GM23338 (cell line): ENCODE measurements around the gene GDPD2. TPM values are rescaled to one million over a fixed set of nuclear protein-coding genes. Genes with fewer than 3 reads are reported as not detected.

Source experiments
- ATAC-seq: fragments of 200-7000 bp; cut with Tn5 transposase; 3 replicates; pipeline ENCODE4 v1.9.1; 2020
- DNase-seq: peaks from one replicate; pipeline ENCODE4 v3.0.0-alpha.2; 2015; ENCODE audit warnings: low spot score
- H2AFZ ChIP-seq: fragments of 200-600 bp; sonication (generic); 2 replicates; pipeline ENCODE4 v1.8.0; 2016; ENCODE audit warnings: antibody characterized with exemption, mild to moderate bottlenecking, moderate library complexity
- H3F3A ChIP-seq: fragments of 200-600 bp; sonication (generic); replicated peaks from 2 replicates; pipeline ENCODE4 v1.8.0; 2017; ENCODE audit warnings: antibody characterized with exemption, mixed run types, low read depth
- H3K27ac ChIP-seq: fragments of 200-600 bp; sonication (generic); 2 replicates; pipeline ENCODE4 v1.6.1; 2016; ENCODE audit warnings: low read depth
- H3K27me3 ChIP-seq: fragments of 200-600 bp; sonication (generic); 2 replicates; pipeline ENCODE4 v1.8.0; 2016; ENCODE audit warnings: mild to moderate bottlenecking, mixed run types, moderate library complexity; ENCODE audit not compliant: insufficient read depth
- H3K36me3 ChIP-seq: fragments of 200-600 bp; sonication (generic); 2 replicates; pipeline ENCODE4 v1.8.0; 2016; ENCODE audit warnings: mild to moderate bottlenecking; ENCODE audit not compliant: insufficient read depth
- H3K4me1 ChIP-seq: fragments of 200-600 bp; sonication (generic); 2 replicates; pipeline ENCODE4 v1.8.0; 2016; ENCODE audit warnings: mild to moderate bottlenecking, moderate library complexity; ENCODE audit not compliant: insufficient read depth
- H3K4me2 ChIP-seq: fragments of 200-600 bp; sonication (generic); 2 replicates; pipeline ENCODE4 v1.7.1; 2017; ENCODE audit warnings: mixed run types
- H3K4me3 ChIP-seq: fragments of 200-600 bp; sonication (generic); 2 replicates; pipeline ENCODE4 v1.6.1; 2016; ENCODE audit warnings: mixed run types
- H3K79me2 ChIP-seq: fragments of 200-600 bp; sonication (generic); replicated peaks from 2 replicates; pipeline ENCODE4 v1.8.0; 2017; ENCODE audit warnings: mild to moderate bottlenecking; ENCODE audit not compliant: insufficient read depth
- H3K9me2 ChIP-seq: fragments of 200-600 bp; sonication (generic); 2 replicates; pipeline ENCODE4 v1.8.0; 2017; ENCODE audit not compliant: insufficient read depth
- H4K20me1 ChIP-seq: fragments of 200-600 bp; sonication (generic); replicated peaks from 2 replicates; pipeline ENCODE4 v1.8.0; 2017; ENCODE audit warnings: mild to moderate bottlenecking; ENCODE audit not compliant: insufficient read depth
- H3K27ac Mint-ChIP-seq: 2 replicates; pipeline ENCODE4 v1.8.0; 2020; ENCODE audit warnings: inconsistent platforms, mild to moderate bottlenecking, moderate library complexity, mixed read lengths
- H3K27me3 Mint-ChIP-seq: 3 replicates; pipeline ENCODE4 v1.8.0; 2022; ENCODE audit warnings: low read depth, mild to moderate bottlenecking, moderate library complexity, mixed read lengths, inconsistent platforms; ENCODE audit not compliant: insufficient read depth, poor library complexity
- H3K36me3 Mint-ChIP-seq: 3 replicates; pipeline ENCODE4 v1.8.0; 2021; ENCODE audit warnings: low read depth, mild to moderate bottlenecking, inconsistent platforms, moderate library complexity, mixed read lengths
- H3K4me1 Mint-ChIP-seq: 3 replicates; pipeline ENCODE4 v1.8.0; 2020; ENCODE audit warnings: mild to moderate bottlenecking, inconsistent platforms, mixed read lengths
- H3K4me3 Mint-ChIP-seq: 3 replicates; pipeline ENCODE4 v1.8.0; 2021; ENCODE audit warnings: moderate library complexity, mild to moderate bottlenecking, inconsistent platforms, mixed read lengths
- H3K9me3 Mint-ChIP-seq: 3 replicates; pipeline ENCODE4 v1.8.0; 2020; ENCODE audit warnings: moderate library complexity, mild to moderate bottlenecking, inconsistent platforms, mixed read lengths
- CREB1 ChIP-seq: fragments of 250-450 bp; sonication (Bioruptor Pico); IDR thresholded peaks from 2 replicates; pipeline ENCODE4 v1.5.0; 2020; ENCODE audit warnings: low read depth, mild to moderate bottlenecking, moderate library complexity
- CTCF ChIP-seq, 2 experiments: fragments of 200-600 bp in 1 of 2; sonication (generic) in 1 of 2; conservative IDR thresholded peaks; 2 replicates each; pipeline versions ENCODE4 v1.5.1 to v1.6.1; 2016 to 2017; ENCODE audit warnings: antibody characterized with exemption in 2 of 2, low read depth in 2 of 2, mild to moderate bottlenecking in 2 of 2, moderate library complexity in 1 of 2
- ETS1 ChIP-seq: IDR thresholded peaks from 2 replicates; pipeline ENCODE4 v1.6.1; 2016; ENCODE audit warnings: antibody characterized with exemption
- EZH2 ChIP-seq: fragments of 200-600 bp; sonication (generic); IDR thresholded peaks from one replicate; pipeline ENCODE4 v1.8.0; 2017; ENCODE audit warnings: antibody characterized with exemption, mild to moderate bottlenecking, low read depth; ENCODE audit not compliant: unreplicated experiment
- EZH2phosphoT487 ChIP-seq: fragments of 200-600 bp; sonication (generic); IDR thresholded peaks from one replicate; pipeline ENCODE4 v1.8.1; 2018; ENCODE audit warnings: antibody characterized with exemption; ENCODE audit not compliant: unreplicated experiment
- JUNB ChIP-seq: IDR thresholded peaks from one replicate; pipeline ENCODE4 v1.6.1; 2016; ENCODE audit warnings: antibody characterized with exemption; ENCODE audit not compliant: unreplicated experiment
- NANOG ChIP-seq: IDR thresholded peaks from 2 replicates; pipeline ENCODE4 v1.6.1; 2016; ENCODE audit warnings: antibody characterized with exemption, borderline replicate concordance
- POLR2AphosphoS5 ChIP-seq: IDR thresholded peaks from 2 replicates; pipeline ENCODE4 v1.6.1; 2016; ENCODE audit warnings: antibody characterized with exemption, low read depth
- REST ChIP-seq: IDR thresholded peaks from one replicate; pipeline ENCODE4 v1.6.1; 2018; ENCODE audit warnings: antibody characterized with exemption; ENCODE audit not compliant: unreplicated experiment
- STAT1 ChIP-seq: IDR thresholded peaks from one replicate; pipeline ENCODE4 v1.6.1; 2016; ENCODE audit warnings: antibody characterized with exemption; ENCODE audit not compliant: unreplicated experiment
- ZNF114 ChIP-seq: fragments of 250-450 bp; sonication (Bioruptor Pico); IDR thresholded peaks from 2 replicates; pipeline ENCODE4 v1.5.0; 2020; ENCODE audit warnings: mild to moderate bottlenecking, moderate library complexity
- ZNF331 ChIP-seq: fragments of 250-450 bp; sonication (Bioruptor Pico); IDR thresholded peaks from 2 replicates; pipeline ENCODE4 v1.5.0; 2020; ENCODE audit warnings: low read depth, mild to moderate bottlenecking, moderate library complexity
- ZNF462 ChIP-seq: fragments of 250-450 bp; sonication (Bioruptor Pico); IDR thresholded peaks from 2 replicates; pipeline ENCODE4 v1.5.0; 2020; ENCODE audit warnings: mild to moderate bottlenecking, moderate library complexity
- polyA plus RNA-seq: library from polyadenylated mRNA; unstranded; fragments of >200 nt; fragmentation: Nextera tagmentation; extraction: Ambion mirVana; gene quantifications from 2 replicates; pipeline ENCODE4 v1.2.1, GENCODE V29; 2016
- total RNA-seq: library from RNA; depleted of rRNA; stranded (reverse); fragments of >200 nt; shearing (Covaris generic); gene quantifications from 2 replicates; pipeline ENCODE4 v1.2.3, GENCODE V29; 2014

The GDPD2 gene
- total and polyA plus RNA-seq, 2 experiments from 2014 or later, result 5.2 to 11.3 TPM

GRCh38 chrX:70464051-70464450 lies 40.9 kb downstream of the GDPD2 start:
- Mint-ChIP-seq H3K27ac (no peak overlapping the region), H3K27me3 (no peaks in the 10 kb centered on the region), H3K9me3 (no peaks in the 10 kb centered on the region), H3K4me3 (no peak overlapping the region), H3K4me1 (peaks cover 12% of the 10 kb centered on the region; the same call in 2 of the 3 replicates), H3K36me3 (peaks cover 39% of the 10 kb centered on the region)
- peaks cover 100% of the 10 kb centered on the region for H3K79me2 ChIP-seq
- no peaks in the 10 kb centered on the region for H3F3A ChIP-seq
- DNase-seq (no peak), ATAC-seq (no peak)
- no peak overlapping the region for H3K27ac ChIP-seq
- TF ChIP-seq ZNF114 (CRISPR knock-in tag) (no peak), JUNB (no peak), EZH2phosphoT487 (no peak), EZH2 (no peak), ETS1 (no peak), ZNF462 (CRISPR knock-in tag) (no peak), CREB1 (CRISPR knock-in tag) (no peak), REST (no peak), NANOG (no peak), POLR2AphosphoS5 (no peak), STAT1 (no peak), ZNF331 (no peak), CTCF (conservative IDR thresholded peaks at IDR 0.05; ENCODE audit: low read depth in 2 of 2) (no peak)
- H4K20me1 ChIP-seq, result peaks cover 8% of the 10 kb centered on the region; the same call in 1 of the 2 replicates
- no peaks in the 10 kb centered on the region for H3K27me3 ChIP-seq
- peaks cover 11% of the 10 kb centered on the region; the same call in 1 of the 2 replicates for H3K4me1 ChIP-seq
- no peaks in the 10 kb centered on the region for H3K9me2 ChIP-seq
- H2AFZ ChIP-seq, result no peak overlapping the region
- no peak overlapping the region for H3K4me2 ChIP-seq
- H3K4me3 ChIP-seq, result no peak overlapping the region
- peaks cover 3% of the 10 kb centered on the region; the same call in 1 of the 2 replicates for H3K36me3 ChIP-seq
